HG03039 (cell line): Measurements from ENCODE around the gene PCDHGA6.
A peak's percentile ranks its signal among the peaks of the same experiment; 100 is the strongest.
"Not testable (repeated sequence)": the region's sequence is repeated elsewhere in the genome, so short reads cannot be mapped to it uniquely, and the experiment has no call there.

Source experiments
- ATAC-seq: cut with Tn5 transposase; IDR thresholded peaks from one replicate; pipeline ENCODE4 v1.9.1; 2021; ENCODE audit warnings: mild to moderate bottlenecking, moderate library complexity; ENCODE audit not compliant: unreplicated experiment

The PCDHGA6 gene

DNA sequence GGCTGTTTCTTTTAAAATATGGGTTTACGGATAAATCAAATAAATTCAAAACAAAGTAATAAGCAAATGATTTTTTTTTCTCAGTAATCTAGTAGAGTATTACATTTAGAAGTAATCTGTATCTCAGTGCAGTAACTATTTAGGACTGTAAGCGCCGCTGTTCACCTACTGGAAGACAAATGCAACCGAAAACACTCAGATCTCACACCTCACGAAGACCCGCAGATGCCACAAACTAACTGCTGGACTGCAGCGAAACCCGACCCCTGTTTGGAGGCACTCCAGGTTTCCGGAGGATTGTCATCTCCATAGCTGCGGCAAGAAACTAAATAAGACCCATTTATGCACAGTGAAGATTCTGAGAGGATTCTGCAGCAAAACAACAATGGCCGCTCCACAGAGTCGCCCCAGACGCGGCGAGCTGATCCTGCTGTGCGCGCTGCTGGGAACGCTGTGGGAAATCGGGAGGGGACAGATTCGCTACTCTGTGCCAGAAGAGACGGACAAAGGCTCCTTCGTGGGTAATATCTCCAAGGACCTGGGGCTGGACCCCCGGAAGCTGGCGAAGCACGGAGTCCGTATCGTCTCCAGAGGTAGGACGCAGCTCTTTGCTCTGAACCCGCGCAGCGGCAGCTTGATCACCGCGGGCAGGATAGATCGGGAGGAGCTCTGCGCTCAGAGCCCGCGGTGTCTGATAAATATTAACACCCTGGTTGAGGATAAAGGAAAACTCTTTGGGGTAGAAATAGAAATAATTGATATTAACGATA, 18.9 kb downstream of the PCDHGA6 start, which contains the start of gene PCDHGA8:
Gene PCDHGA8 (plus strand): TSS at position 205 of the 770 bp plus-strand sequence. CDS start 181 bp downstream, at position 386.
- ATAC-seq = no peak

DNA sequence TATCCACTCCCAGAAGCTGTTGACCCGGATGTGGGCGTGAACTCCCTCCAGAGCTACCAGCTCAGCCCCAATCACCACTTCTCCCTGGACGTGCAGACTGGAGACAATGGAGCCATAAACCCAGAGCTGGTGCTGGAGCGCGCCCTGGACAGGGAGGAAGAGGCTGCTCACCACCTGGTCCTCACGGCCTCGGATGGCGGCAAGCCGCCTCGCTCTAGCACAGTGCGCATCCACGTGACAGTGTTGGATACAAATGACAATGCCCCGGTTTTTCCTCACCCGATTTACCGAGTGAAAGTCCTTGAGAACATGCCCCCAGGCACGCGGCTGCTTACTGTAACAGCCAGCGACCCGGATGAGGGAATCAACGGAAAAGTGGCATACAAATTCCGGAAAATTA, 19.6 kb downstream of the PCDHGA6 start:
- no peak for ATAC-seq

DNA sequence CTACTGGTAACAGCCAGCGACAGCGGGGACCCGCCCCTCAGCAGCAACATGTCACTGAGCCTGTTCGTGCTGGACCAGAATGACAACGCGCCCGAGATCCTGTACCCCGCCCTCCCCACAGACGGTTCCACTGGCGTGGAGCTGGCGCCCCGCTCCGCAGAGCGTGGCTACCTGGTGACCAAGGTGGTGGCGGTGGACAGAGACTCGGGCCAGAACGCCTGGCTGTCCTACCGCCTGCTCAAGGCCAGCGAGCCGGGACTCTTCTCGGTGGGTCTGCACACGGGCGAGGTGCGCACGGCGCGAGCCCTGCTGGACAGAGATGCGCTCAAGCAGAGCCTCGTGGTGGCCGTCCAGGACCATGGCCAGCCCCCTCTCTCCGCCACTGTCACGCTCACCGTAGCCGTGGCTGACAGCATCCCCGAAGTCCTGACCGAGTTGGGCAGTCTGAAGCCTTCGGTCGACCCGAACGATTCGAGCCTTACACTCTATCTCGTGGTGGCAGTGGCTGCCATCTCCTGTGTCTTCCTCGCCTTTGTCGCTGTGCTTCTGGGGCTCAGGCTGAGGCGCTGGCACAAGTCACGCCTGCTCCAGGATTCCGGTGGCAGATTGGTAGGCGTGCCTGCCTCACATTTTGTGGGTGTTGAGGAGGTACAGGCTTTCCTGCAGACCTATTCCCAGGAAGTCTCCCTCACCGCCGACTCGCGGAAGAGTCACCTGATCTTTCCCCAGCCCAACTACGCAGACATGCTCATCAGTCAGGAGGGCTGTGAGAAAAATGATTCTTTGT, 20.9 kb downstream of the PCDHGA6 start:
- not testable (repeated sequence) for ATAC-seq

DNA sequence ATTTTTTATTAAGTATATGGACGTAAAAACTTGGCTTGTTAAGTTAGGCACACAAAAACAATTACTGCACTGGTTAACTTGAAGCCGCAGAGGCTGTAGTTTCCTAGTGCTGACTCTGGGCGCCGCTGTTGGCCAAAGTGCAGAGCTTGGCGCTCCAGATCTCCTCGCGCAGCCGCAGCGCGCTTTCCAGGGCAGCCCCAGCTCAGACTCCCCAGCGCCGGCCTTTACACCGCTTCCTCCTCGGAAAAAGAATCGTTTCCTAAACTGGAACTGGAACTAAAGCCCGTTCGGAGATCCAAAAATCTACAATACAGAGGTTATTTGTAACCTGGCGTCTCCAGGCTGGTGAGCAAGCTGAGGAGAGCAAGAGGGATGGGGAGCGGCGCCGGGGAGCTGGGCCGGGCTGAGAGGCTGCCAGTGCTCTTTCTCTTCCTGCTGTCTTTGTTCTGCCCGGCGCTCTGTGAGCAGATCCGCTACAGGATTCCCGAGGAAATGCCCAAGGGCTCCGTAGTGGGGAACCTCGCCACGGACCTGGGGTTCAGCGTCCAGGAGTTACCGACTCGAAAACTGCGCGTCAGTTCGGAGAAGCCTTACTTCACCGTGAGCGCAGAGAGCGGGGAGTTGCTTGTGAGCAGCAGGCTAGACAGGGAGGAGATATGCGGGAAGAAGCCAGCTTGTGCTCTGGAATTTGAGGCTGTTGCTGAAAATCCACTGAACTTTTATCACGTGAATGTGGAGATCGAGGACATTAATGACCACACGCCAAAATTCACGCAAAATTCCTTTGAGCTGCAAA, 24.3 kb downstream of the PCDHGA6 start, which contains the start of gene PCDHGB5:
Gene PCDHGB5 (plus strand): TSS at position 192 of the 796 bp plus-strand sequence. CDS start 181 bp downstream, at position 373.
- ATAC-seq = peak; percentile 87

DNA sequence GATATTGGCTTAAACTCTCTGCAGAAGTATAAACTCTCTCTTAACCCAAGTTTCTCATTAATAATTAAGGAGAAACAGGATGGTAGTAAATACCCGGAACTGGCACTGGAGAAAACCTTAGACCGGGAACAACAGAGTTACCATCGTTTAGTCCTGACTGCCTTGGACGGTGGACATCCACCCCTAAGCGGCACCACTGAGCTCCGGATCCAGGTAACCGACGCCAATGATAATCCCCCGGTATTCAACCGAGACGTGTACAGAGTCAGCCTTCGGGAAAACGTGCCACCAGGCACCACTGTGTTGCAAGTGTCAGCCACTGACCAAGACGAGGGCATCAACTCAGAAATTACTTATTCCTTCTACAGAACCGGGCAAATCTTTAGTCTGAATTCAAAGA, 24.9 kb downstream of the PCDHGA6 start:
- ATAC-seq = no peak

DNA sequence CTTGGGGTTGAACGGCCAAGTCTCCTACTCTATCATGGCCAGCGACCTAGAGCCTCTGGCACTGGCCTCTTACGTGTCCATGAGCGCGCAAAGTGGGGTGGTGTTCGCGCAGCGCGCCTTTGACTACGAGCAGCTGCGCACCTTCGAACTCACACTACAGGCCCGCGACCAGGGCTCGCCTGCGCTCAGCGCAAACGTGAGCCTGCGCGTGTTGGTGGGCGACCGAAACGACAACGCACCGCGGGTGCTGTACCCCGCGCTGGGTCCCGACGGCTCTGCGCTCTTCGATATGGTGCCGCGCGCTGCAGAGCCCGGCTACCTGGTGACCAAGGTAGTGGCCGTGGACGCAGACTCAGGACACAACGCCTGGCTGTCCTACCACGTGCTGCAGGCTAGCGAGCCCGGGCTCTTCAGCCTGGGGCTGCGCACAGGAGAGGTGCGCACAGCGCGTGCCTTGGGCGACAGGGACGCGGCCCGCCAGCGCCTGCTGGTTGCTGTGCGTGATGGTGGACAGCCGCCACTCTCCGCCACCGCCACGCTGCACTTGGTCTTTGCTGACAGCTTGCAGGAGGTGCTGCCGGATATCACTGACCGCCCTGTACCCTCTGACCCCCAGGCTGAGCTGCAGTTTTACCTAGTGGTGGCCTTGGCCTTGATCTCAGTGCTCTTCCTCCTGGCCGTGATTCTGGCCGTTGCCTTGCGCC, 26.0 kb downstream of the PCDHGA6 start:
- no peak for ATAC-seq

DNA sequence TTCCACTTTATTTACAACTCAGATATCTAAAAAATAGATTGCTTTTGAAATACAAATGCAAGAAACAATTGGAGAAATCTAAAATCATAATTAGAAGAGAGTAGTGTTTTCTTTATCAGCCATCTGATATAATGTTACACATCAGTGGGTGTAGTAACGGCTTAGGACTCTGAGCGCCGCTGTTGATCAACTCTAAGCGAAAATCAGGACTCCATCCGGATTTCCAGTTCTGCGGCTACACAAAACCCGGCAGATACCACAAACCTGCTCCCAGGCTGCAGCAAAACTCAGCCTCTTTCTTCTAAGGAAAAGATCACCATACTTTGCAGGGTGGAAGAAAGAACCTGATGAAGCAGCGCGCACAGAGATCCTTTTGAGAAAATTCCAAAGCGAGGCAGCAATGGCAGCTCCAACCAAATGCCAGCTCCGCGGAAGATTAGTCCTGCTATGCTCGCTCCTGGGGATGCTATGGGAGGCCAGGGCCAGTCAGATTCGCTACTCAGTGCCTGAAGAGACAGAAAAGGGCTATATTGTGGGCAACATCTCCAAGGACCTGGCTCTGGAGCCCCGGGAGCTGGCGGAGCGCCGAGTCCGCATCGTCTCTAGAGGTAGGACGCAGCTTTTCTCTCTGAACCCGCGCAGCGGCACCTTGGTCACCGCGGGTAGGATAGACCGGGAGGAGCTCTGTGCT, 29.0 kb downstream of the PCDHGA6 start, which contains the start of gene PCDHGA9:
Gene PCDHGA9 (plus strand): TSS at position 226 of the 691 bp plus-strand sequence. CDS start 175 bp downstream, at position 401.
- ATAC-seq = no peak

DNA sequence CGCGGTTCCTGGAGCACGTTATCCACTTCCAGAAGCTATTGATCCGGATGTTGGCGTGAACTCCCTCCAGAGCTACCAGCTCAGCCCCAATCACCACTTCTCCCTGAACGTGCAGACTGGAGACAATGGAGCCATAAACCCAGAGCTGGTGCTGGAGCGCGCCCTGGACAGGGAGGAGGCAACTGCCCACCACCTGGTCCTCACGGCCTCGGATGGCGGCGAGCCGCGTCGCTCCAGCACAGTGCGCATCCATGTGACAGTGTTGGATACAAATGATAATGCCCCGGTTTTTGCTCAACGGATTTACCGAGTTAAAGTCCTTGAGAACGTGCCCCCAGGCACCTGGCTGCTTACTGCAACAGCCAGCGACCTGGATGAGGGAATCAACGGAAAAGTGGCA, 29.7 kb downstream of the PCDHGA6 start:
- no peak for ATAC-seq

DNA sequence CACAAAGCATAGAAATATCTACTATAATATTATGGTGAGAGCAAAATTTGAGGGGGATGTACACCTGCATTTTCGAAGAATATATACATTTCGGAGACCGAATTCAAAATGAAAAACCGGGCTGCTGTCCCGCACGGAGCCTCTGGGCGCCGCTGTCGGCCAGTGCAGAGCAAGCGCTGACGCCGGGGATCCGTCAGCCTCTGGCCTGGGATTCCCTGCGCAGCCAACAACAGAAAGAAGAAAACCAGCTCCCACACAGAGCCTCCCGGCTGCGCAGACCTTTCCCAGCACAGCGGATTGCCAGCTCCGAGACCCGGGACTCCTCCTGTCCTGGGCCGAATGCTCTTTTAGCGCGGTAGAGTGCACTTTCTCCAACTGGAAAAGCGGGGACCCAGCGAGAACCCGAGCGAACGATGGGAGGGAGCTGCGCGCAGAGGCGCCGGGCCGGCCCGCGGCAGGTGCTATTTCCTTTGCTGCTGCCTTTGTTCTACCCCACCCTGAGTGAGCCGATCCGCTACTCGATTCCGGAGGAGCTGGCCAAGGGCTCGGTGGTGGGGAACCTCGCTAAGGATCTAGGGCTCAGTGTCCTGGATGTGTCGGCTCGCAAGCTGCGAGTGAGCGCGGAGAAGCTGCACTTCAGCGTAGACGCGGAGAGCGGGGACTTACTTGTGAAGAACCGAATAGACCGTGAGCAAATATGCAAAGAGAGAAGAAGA, 34.3 kb downstream of the PCDHGA6 start, which contains the start of gene PCDHGB6:
Gene PCDHGB6 (plus strand): TSS at position 232 of the 716 bp plus-strand sequence. CDS start 182 bp downstream, at position 414.
- ATAC-seq = not testable (repeated sequence)

DNA sequence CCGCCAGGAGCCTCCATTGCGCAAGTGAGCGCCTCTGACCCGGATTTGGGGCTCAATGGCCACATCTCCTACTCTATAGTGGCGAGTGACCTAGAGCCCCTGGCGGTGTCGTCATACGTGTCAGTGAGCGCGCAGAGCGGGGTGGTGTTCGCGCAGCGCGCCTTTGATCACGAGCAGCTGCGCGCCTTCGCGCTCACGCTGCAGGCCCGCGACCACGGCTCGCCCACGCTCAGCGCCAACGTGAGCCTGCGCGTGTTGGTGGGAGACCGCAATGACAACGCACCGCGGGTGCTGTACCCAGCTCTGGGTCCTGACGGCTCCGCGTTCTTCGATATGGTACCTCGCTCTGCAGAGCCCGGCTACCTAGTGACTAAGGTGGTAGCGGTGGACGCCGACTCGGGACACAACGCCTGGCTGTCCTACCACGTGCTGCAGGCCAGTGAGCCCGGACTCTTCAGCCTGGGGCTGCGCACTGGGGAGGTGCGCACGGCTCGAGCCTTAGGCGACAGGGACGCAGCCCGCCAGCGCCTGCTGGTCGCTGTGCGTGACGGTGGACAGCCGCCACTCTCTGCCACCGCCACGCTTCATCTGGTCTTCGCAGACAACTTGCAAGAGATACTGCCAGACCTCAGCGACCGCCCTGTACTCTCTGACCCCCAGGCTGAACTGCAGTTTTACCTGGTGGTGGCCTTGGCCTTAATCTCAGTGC, 36.1 kb downstream of the PCDHGA6 start:
- ATAC-seq = no peak

DNA sequence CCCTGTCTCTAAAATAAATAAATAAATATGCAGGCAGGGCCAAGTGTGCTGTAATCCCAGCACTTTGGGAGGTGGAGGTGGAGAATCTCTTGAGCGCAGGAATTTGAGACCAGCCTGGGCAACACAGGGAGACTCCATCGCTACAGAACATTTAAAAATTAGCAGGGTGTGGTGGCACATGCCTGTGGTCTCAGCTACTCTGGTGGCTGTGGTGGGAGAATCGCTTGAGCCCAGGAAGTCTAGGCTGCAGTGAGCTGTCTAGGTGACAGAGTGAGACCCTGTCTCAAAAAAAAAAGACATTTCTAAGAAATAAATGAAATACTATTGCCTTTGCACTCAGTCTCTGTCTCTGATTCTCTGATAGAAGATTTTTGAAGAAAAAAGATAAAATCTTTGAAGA, 37.9 kb downstream of the PCDHGA6 start:
- ATAC-seq = no peak

DNA sequence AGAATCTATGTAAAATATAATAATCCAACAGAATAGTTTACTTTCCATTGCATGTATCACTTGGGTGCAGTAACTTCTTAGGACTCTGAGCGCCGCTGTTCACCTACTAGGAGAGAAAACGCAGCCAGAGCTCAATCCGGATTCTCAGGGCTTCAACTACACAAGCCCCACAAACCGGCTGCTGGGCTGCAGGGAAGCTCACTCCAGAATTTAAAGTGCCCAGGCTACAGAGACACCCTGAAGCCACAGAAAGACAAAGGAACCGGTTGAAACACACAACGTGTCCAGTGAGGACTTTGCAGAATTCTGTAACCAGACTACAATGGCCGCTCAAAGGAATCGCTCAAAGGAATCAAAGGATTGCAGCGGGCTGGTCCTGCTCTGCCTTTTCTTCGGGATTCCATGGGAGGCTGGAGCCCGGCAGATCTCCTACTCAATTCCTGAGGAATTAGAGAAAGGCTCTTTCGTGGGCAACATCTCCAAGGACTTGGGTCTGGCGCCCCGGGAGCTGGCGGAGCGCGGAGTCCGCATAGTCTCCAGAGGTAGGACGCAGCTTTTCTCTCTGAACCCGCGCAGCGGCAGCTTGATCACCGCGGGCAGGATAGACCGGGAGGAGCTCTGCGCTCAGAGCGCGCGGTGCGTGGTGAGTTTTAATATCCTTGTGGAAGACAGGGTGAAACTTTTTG, 39.3 kb downstream of the PCDHGA6 start, which contains the start of gene PCDHGA10:
Gene PCDHGA10 (plus strand): TSS at position 134 of the 686 bp plus-strand sequence. CDS start 189 bp downstream, at position 323.
- peak; percentile 63 for ATAC-seq

DNA sequence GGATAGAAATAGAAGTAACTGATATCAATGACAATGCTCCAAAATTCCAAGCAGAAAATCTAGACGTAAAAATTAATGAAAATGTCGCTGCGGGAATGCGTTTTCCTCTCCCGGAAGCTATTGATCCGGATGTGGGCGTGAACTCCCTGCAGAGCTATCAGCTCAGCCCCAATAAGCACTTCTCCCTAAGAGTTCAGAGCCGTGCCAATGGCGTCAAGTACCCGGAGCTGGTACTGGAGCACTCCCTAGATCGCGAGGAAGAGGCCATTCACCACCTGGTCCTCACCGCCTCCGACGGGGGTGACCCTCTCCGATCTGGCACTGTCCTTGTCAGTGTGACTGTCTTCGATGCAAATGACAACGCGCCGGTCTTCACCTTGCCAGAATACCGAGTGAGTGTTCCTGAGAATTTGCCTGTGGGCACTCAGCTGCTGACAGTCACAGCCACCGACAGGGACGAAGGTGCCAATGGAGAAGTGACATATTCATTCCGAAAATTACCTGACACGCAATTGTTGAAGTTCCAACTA, 39.9 kb downstream of the PCDHGA6 start:
- ATAC-seq = no peak

DNA sequence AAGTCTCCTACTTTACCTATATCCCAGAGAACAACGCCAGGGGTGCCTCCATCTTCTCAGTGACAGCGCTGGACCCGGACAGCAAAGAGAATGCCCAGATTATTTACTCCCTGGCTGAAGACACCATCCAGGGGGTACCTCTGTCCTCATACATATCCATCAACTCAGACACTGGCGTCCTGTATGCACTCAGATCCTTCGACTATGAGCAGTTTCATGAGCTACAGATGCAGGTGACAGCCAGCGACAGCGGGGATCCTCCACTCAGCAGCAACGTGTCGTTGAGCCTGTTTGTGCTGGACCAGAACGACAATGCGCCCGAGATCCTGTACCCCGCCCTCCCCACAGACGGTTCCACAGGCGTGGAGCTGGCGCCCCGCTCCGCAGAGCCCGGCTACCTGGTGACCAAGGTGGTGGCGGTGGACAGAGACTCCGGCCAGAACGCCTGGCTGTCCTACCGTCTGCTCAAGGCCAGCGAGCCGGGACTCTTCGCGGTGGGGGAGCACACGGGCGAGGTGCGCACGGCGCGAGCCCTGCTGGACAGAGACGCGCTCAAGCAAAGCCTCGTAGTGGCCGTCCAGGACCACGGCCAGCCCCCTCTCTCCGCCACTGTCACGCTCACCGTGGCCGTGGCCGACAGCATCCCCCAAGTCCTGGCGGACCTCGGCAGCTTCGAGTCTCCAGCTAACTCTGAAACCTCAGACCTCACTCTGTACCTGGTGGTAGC, 41.0 kb downstream of the PCDHGA6 start:
- not testable (repeated sequence) for ATAC-seq

DNA sequence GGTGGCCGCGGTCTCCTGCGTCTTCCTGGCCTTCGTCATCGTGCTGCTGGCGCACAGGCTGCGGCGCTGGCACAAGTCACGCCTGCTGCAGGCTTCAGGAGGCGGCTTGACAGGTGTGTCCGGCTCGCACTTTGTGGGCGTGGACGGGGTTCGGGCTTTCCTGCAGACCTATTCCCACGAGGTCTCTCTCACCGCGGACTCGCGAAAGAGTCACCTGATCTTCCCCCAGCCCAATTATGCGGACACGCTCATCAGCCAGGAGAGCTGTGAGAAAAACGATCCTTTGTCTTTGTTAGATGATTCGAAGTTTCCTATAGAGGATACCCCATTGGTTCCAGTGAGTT, 41.6 kb downstream of the PCDHGA6 start:
- ATAC-seq = not testable (repeated sequence)

DNA sequence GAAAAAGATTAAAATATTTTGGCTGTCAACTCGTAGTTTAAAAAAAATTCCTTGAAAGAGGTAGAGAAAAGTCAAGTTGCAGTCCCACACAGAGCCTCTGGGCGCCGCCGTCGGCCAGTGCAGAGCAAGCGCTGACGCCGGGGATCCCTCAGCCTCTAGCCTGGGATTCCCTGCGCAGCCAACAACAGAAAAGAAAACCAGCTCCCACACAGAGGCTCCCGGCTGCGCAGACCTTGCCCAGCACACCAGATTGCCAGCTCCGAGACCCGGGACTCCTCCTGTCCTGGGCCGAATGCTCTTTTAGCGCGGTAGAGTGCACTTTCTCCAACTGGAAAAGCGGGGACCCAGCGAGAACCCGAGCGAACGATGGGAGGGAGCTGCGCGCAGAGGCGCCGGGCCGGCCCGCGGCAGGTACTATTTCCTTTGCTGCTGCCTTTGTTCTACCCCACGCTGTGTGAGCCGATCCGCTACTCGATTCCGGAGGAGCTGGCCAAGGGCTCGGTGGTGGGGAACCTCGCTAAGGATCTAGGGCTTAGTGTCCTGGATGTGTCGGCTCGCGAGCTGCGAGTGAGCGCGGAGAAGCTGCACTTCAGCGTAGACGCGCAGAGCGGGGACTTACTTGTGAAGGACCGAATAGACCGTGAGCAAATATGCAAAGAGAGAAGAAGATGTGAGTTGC, 43.9 kb downstream of the PCDHGA6 start, which contains the start of gene PCDHGB7:
Gene PCDHGB7 (plus strand): TSS at position 184 of the 679 bp plus-strand sequence. CDS start 183 bp downstream, at position 367.
- ATAC-seq = peak; percentile 81
